Mesenchymal stem cell (in vitro differentiated cells and primary cell): ENCODE measurements around the gene TMEM108.

Source experiments
- DNase-seq: peaks from one replicate; pipeline ENCODE4 v3.0.0-alpha.2; 2013
- H2AFZ ChIP-seq: one replicate; pipeline ENCODE4 v1.6.1; 2013; ENCODE audit warnings: low read depth, mild to moderate bottlenecking, control low read depth, inconsistent platforms, low read length, moderate library complexity
- H2AK5ac ChIP-seq: 2 replicates; pipeline ENCODE4 v1.6.1; 2013; ENCODE audit warnings: low read length, moderate library complexity, mild to moderate bottlenecking, inconsistent platforms; ENCODE audit not compliant: severe bottlenecking
- H2BK120ac ChIP-seq: one replicate; pipeline ENCODE4 v1.6.1; 2013; ENCODE audit warnings: low read depth, mild to moderate bottlenecking, inconsistent platforms, low read length, moderate library complexity
- H2BK12ac ChIP-seq, 2 experiments: one replicate each; pipeline ENCODE4 v1.6.1; 2013; ENCODE audit warnings: inconsistent platforms in 2 of 2, low read length in 2 of 2, mild to moderate bottlenecking in 2 of 2, moderate library complexity in 2 of 2, control low read depth in 1 of 2
- H2BK15ac ChIP-seq: one replicate; pipeline ENCODE4 v1.6.1; 2013; ENCODE audit warnings: mild to moderate bottlenecking, low read depth, inconsistent platforms; ENCODE audit not compliant: poor library complexity, severe bottlenecking
- H2BK5ac ChIP-seq: 2 replicates; pipeline ENCODE4 v1.6.1; 2013; ENCODE audit warnings: low read depth, mild to moderate bottlenecking, low read length, control low read depth, inconsistent platforms; ENCODE audit not compliant: poor library complexity, severe bottlenecking
- H3K14ac ChIP-seq, 2 experiments: one replicate each; pipeline ENCODE4 v1.6.1; 2013; ENCODE audit warnings: inconsistent platforms in 2 of 2, low read length in 2 of 2, control low read depth in 1 of 2, mild to moderate bottlenecking in 1 of 2, moderate library complexity in 1 of 2
- H3K18ac ChIP-seq, 2 experiments: one replicate each; pipeline ENCODE4 v1.6.1; 2013; ENCODE audit warnings: inconsistent platforms in 2 of 2, low read length in 2 of 2, control low read depth in 1 of 2, low read depth in 1 of 2, mild to moderate bottlenecking in 1 of 2
- H3K23ac ChIP-seq, 2 experiments: one replicate each; pipeline ENCODE4 v1.6.1; 2013; ENCODE audit warnings: inconsistent platforms in 2 of 2, low read length in 2 of 2, mild to moderate bottlenecking in 2 of 2, moderate library complexity in 2 of 2, control low read depth in 1 of 2
- H3K27ac ChIP-seq: 2 replicates; pipeline ENCODE4 v1.5.1; 2013; ENCODE audit warnings: mild to moderate bottlenecking, moderate library complexity, low read length, control low read depth, inconsistent platforms; ENCODE audit not compliant: poor library complexity, severe bottlenecking
- H3K27me3 ChIP-seq, 2 experiments: 2 replicates each; pipeline versions ENCODE4 v1.6.1 to v1.7.0; 2013; ENCODE audit warnings: low read length in 2 of 2, mild to moderate bottlenecking in 2 of 2, moderate library complexity in 2 of 2, control low read depth in 1 of 2, inconsistent platforms in 1 of 2; ENCODE audit not compliant: control insufficient read depth in 1 of 2, insufficient read depth in 1 of 2
- H3K36me3 ChIP-seq, 2 experiments: 2 replicates each; pipeline versions ENCODE4 v1.6.1 to v1.7.0; 2013; ENCODE audit warnings: low read length in 2 of 2, control low read depth in 1 of 2, inconsistent platforms in 1 of 2, low read depth in 1 of 2, mild to moderate bottlenecking in 1 of 2; ENCODE audit not compliant: insufficient read depth in 2 of 2, control insufficient read depth in 1 of 2
- H3K4ac ChIP-seq, 2 experiments: one replicate each; pipeline ENCODE4 v1.6.1; 2013; ENCODE audit warnings: inconsistent platforms in 2 of 2, low read length in 2 of 2, mild to moderate bottlenecking in 2 of 2, moderate library complexity in 2 of 2, control low read depth in 1 of 2, low read depth in 1 of 2
- H3K4me1 ChIP-seq: 2 replicates; pipeline ENCODE4 v1.6.1; 2013; ENCODE audit warnings: low read depth, low read length, control low read depth; ENCODE audit not compliant: control insufficient read depth, insufficient read depth
- H3K4me2 ChIP-seq: 2 replicates; pipeline ENCODE4 v1.6.1; 2013; ENCODE audit warnings: low read length, mild to moderate bottlenecking, inconsistent platforms; ENCODE audit not compliant: poor library complexity, severe bottlenecking
- H3K4me3 ChIP-seq, 2 experiments: 2 replicates each; pipeline versions ENCODE4 v1.5.1 to v1.7.0; 2013; ENCODE audit warnings: low read length in 2 of 2, mild to moderate bottlenecking in 2 of 2, control low read depth in 1 of 2, low read depth in 1 of 2; ENCODE audit not compliant: insufficient read depth in 1 of 2
- H3K79me1 ChIP-seq: replicated peaks from 2 replicates; pipeline ENCODE4 v1.6.1; 2013; ENCODE audit warnings: mild to moderate bottlenecking, control low read depth, low read length, inconsistent platforms; ENCODE audit not compliant: poor library complexity, severe bottlenecking
- H3K9ac ChIP-seq: 2 replicates; pipeline ENCODE4 v1.7.0; 2013; ENCODE audit warnings: mild to moderate bottlenecking, low read length, moderate library complexity
- H3K9me3 ChIP-seq: 2 replicates; pipeline ENCODE4 v1.7.0; 2013; ENCODE audit warnings: mild to moderate bottlenecking, low read length; ENCODE audit not compliant: control insufficient read depth
- H4K8ac ChIP-seq: one replicate; pipeline ENCODE4 v1.6.1; 2013; ENCODE audit warnings: inconsistent platforms, mild to moderate bottlenecking, low read length, moderate library complexity
- H4K91ac ChIP-seq: one replicate; pipeline ENCODE4 v1.6.1; 2013; ENCODE audit warnings: mild to moderate bottlenecking, low read length, inconsistent platforms
- WGBS: methylation state at CpG from one replicate; pipeline ENCODE4 v1.1.7; 2013; ENCODE audit warnings: mixed read lengths; 5-methylcytosine and 5-hydroxymethylcytosine counted together

Gene TMEM108

DNA sequence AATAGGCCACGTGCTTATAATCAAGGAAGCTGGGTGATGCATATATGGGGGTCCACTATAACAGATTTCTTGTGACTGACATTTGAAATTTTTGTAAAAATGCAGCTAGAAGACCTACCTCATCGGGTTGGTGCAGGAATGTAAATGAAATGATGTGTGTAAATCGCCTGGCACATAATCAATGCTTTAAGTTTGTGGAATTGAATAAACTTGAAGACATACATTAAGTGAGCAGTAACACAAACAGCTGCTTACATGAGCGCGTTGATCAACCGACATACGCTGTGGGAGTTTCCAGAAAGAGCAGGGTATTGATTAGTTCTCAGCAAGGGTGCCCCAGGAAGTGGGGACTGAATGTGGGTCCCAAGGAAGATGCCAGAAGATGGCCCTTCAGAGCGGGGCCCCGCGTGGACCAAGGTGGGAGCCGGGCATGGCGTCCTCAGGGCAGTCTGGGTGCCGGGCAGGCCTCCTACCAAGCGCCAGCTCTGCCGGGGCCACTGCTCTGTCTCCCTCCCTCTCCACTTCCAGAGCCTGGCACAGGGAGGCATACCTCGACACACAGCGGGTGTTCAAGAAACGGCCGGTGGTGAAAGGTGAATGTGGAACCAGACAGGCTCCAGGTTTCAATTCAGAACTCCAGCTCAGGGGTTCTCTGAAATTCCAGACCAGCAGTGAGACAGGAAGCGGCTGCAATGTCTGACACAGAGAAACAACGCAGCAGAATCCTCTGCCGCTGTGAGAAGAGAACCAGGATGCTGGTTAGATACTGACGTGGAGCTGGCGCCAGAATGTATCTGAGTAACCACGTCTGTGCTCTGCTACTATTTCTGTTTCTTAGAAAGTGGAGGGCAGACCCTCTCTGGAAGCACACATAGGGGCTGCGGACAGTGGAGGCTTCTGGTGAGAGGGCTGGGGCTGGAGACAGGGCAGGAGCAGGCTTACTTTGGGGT, 374.3 kb downstream of the TMEM108 start:
- peaks cover 0 to 5% of the 10 kb centered on the region in 2 experiments for H3K27me3 ChIP-seq
- H3K18ac ChIP-seq = peak overlapping the region in 1 of 2 experiments; percentile 66
- no peak overlapping the region for H2BK120ac ChIP-seq
- no peak overlapping the region for H2BK5ac ChIP-seq
- H3K9me3 ChIP-seq = no peaks in the 10 kb centered on the region
- no peak overlapping the region for H2BK15ac ChIP-seq
- H3K36me3 ChIP-seq = no peaks in the 10 kb centered on the region
- H3K4me3 ChIP-seq = peak overlapping the region in 1 of 2 experiments; percentile 67
- WGBS = 77% methylated on average over 26 of the region's 26 CpGs
- no peaks in the 10 kb centered on the region for H3K79me1 ChIP-seq
- no peak overlapping the region for H3K27ac ChIP-seq
- peak overlapping the region in 1 of 2 experiments; percentile 93 for H2BK12ac ChIP-seq
- H4K8ac ChIP-seq = peak overlapping the region; percentile 61
- peak overlapping the region; percentile 3 to 41 for H3K4ac ChIP-seq
- peak overlapping the region; percentile 48 for H2AK5ac ChIP-seq
- H2AFZ ChIP-seq = peak overlapping the region; percentile 53
- H3K4me1 ChIP-seq = peaks cover 5% of the 10 kb centered on the region
- H3K9ac ChIP-seq = peak overlapping the region; percentile 72
- H3K14ac ChIP-seq = no peak overlapping the region
- DNase-seq = peak; percentile 49
- no peak overlapping the region for H3K23ac ChIP-seq
- H4K91ac ChIP-seq = no peak overlapping the region
- H3K4me2 ChIP-seq = peak overlapping the region; percentile 16

DNA sequence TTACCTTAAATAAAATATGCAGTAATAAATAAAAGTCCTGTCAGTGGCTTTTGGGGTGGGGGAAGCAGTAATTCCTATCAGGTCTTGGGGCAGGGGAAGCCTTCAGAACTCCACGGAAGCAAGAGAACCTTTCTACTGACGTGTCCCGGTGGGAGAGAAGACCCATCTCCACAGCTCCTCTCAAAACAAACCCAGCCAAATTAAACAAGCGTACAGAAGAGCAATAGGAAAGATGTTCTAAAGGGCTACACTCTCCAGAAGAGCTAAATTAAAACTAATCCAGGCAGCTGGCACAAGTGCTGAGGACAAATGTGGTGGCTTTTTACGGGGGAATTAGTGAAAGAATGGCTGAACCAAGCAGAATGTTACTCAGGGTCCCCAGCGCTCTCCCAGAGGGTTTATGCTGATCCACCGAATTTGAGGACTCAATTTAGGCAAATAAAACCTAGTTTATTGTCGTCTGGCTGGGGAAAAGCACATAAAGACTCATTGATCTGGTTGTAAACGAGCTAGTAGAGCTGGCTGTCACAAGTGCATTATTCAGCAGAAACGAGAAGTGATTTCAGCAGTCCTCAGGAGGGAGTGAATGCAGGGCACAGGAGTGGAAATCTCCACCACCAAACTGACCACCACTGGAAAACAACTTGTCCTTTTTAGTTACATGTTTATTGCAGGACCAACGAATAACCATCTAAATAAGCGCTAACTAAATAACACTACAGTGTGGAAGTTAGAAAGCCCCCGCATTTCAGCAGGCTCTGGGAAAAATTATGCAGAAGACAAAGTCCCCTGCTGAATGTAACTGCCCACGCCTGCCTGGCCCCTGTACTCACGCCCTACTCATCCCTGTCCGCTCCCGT, 375.2 kb downstream of the TMEM108 start:
- peaks cover 0 to 11% of the 10 kb centered on the region in 2 experiments for H3K27me3 ChIP-seq
- no peaks in the 10 kb centered on the region for H3K79me1 ChIP-seq
- H3K4ac ChIP-seq = no peak overlapping the region
- H2AK5ac ChIP-seq = no peak overlapping the region
- H2BK5ac ChIP-seq = no peak overlapping the region
- no peak overlapping the region for H4K8ac ChIP-seq
- H2BK120ac ChIP-seq = no peak overlapping the region
- H3K4me1 ChIP-seq = peaks cover 5% of the 10 kb centered on the region
- no peak overlapping the region for H3K14ac ChIP-seq
- H3K9ac ChIP-seq = peak overlapping the region; percentile 72
- H3K36me3 ChIP-seq = no peaks in the 10 kb centered on the region
- peak overlapping the region; percentile 61 for H2AFZ ChIP-seq
- DNase-seq = peak; percentile 67
- H2BK15ac ChIP-seq = no peak overlapping the region
- H3K18ac ChIP-seq = peak overlapping the region; percentile 37 to 48
- no peaks in the 10 kb centered on the region for H3K9me3 ChIP-seq
- H3K23ac ChIP-seq = no peak overlapping the region
- H3K4me2 ChIP-seq = no peak overlapping the region
- H2BK12ac ChIP-seq = peak overlapping the region in 1 of 2 experiments; percentile 71
- H4K91ac ChIP-seq = no peak overlapping the region
- peak overlapping the region in 1 of 2 experiments; percentile 67 for H3K4me3 ChIP-seq
- WGBS = 39% methylated on average over 15 of the region's 17 CpGs
- no peak overlapping the region for H3K27ac ChIP-seq

DNA sequence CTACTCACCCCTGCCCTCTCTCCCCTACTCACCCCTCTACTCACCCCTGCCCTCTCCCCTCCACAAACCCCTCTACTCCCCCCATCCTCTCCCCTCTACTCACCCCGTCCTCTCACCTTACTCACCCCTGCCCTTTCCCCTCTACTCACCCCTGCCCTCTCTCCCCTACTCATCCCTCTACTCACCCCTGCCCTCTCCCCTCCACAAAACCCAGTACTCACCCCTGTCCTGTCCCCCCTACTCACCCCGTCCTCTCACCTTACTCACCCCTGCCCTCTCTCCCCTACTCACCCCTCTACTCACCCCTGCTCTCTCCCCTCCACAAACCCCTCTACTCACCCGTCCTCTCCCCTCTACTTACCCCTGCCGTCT, 375.8 kb downstream of the TMEM108 start:
- Histone ChIP-seq H2AFZ (no peak overlapping the region), H2AK5ac (no peak overlapping the region), H4K8ac (no peak overlapping the region), H4K91ac (no peak overlapping the region), H3K27ac (no peak overlapping the region), H2BK12ac (peak overlapping the region in 1 of 2 experiments; percentile 71), H3K9ac (peak overlapping the region; percentile 72), H3K14ac (no peak overlapping the region), H3K4me3 (no peak overlapping the region), H3K27me3 (peaks cover 0 to 14% of the 10 kb centered on the region in 2 experiments), H3K79me1 (no peaks in the 10 kb centered on the region), H3K9me3 (no peaks in the 10 kb centered on the region), H2BK120ac (no peak overlapping the region), H3K18ac (peak overlapping the region in 1 of 2 experiments; percentile 48), H3K36me3 (no peaks in the 10 kb centered on the region), H3K4me1 (peaks cover 5% of the 10 kb centered on the region), H2BK15ac (no peak overlapping the region), H3K4me2 (no peak overlapping the region), H3K4ac (no peak overlapping the region), H3K23ac (no peak overlapping the region), H2BK5ac (no peak overlapping the region)
- 92% methylated on average over 4 of the region's 4 CpGs for WGBS
- no peak for DNase-seq

- Histone ChIP-seq H3K4ac (no peak overlapping the region), H2AK5ac (no peak overlapping the region), H3K27ac (no peak overlapping the region), H3K23ac (no peak overlapping the region), H2BK15ac (no peak overlapping the region), H4K8ac (no peak overlapping the region), H2BK120ac (no peak overlapping the region), H3K9me3 (no peaks in the 10 kb centered on the region), H3K4me2 (no peak overlapping the region), H3K14ac (no peak overlapping the region), H3K4me3 (no peak overlapping the region), H4K91ac (no peak overlapping the region), H2BK12ac (no peak overlapping the region), H3K9ac (no peak overlapping the region), H3K18ac (no peak overlapping the region), H3K36me3 (no peaks in the 10 kb centered on the region), H3K4me1 (peaks cover 2% of the 10 kb centered on the region), H2AFZ (no peak overlapping the region), H2BK5ac (no peak overlapping the region), H3K27me3 (peaks cover 9 to 21% of the 10 kb centered on the region in 2 experiments), H3K79me1 (no peaks in the 10 kb centered on the region)
- no peak for DNase-seq
- 88% methylated on average over 7 of the region's 7 CpGs for WGBS
Observed at GRCh38 chr3:133418361-133418760, 380.2 kb downstream of the TMEM108 start.
